K562 (cell line): ENCODE data around the gene JUND. TPM values are rescaled to one million over a fixed set of nuclear protein-coding genes. Genes with fewer than 3 reads are reported as not detected.

Experiments used
- ATAC-seq: fragments of 200-7000 bp; cut with Tn5 transposase; 3 replicates; pipeline ENCODE4 v1.9.1; 2020; ENCODE audit warnings: moderate library complexity
- BruUV-seq: library from RNA; stranded (reverse); fragments of 400-500 nt; replicated peaks from 2 replicates; lab custom pipeline; 2021; lab: Mats Ljungman, UMichigan
- CTCF ChIA-PET: fragments of 300-600 bp; formaldehyde crosslinking; extraction: SDS; loops from one replicate; lab custom pipeline; 2021; ENCODE audit warnings: low intra/inter-chr PET ratio; lab: Yijun Ruan, JAX
- POLR2A ChIA-PET: fragments of 300-600, 350-650 bp; sonication (Branson Sonifier 250); formaldehyde crosslinking; extraction: SDS; loops from one replicate; lab custom pipeline; 2021; ENCODE audit warnings: antibody characterized with exemption, inconsistent platforms; lab: Yijun Ruan, JAX
- DNase-seq, 4 experiments: peaks; one replicate each; pipeline versions ENCODE4 v3.0.0 to v3.0.0-alpha.2; 2011 to 2018; ENCODE audit warnings: low spot score in 3 of 4, mixed read lengths in 3 of 4; ENCODE audit errors: extremely low read depth in 1 of 4
- FAIRE-seq: peaks from 2 replicates; lab custom pipeline; 2011; peaks lifted over from hg19 to GRCh38; lab: Jason Lieb, UNC
- H2AFZ ChIP-seq: 2 replicates; pipeline ENCODE4 v1.6.0; 2011; ENCODE audit warnings: low read depth, low read length, control low read depth, inconsistent platforms
- H3K27ac ChIP-seq: fragments of 200-600 bp; 3 replicates; pipeline ENCODE4 v1.8.0; 2011; ENCODE audit warnings: low read depth, mild to moderate bottlenecking, control low read depth, inconsistent platforms, low read length, moderate library complexity, mixed read lengths; ENCODE audit errors: extremely low read depth
- H3K27me3 ChIP-seq, 2 experiments: fragments of 300-600 bp in 1 of 2; 2 replicates in 1 of 2; 3 replicates in 1 of 2; pipeline versions ENCODE4 v1.6.0 to v1.8.0; 2011; ENCODE audit warnings: inconsistent platforms in 2 of 2, low read length in 2 of 2, mild to moderate bottlenecking in 1 of 2, mixed read lengths in 1 of 2, moderate library complexity in 1 of 2; ENCODE audit not compliant: control insufficient read depth in 2 of 2, insufficient read depth in 2 of 2
- H3K36me3 ChIP-seq: fragments of 300-600 bp; 3 replicates; pipeline ENCODE4 v1.8.0; 2011; ENCODE audit warnings: mild to moderate bottlenecking, low read length, inconsistent platforms; ENCODE audit not compliant: control insufficient read depth, insufficient read depth
- H3K4me1 ChIP-seq, 2 experiments: fragments of 200-600 bp in 1 of 2; replicated peaks in 1 of 2; 2 replicates in 1 of 2; 3 replicates in 1 of 2; pipeline versions ENCODE4 v1.5.1 to v1.8.0; 2011; ENCODE audit warnings: inconsistent platforms in 2 of 2, low read length in 2 of 2, mild to moderate bottlenecking in 1 of 2, mixed read lengths in 1 of 2, moderate library complexity in 1 of 2; ENCODE audit not compliant: control insufficient read depth in 2 of 2, insufficient read depth in 2 of 2
- H3K4me2 ChIP-seq: 2 replicates; pipeline ENCODE4 v1.6.1; 2011; ENCODE audit warnings: low read length, control low read depth, inconsistent platforms, mixed read lengths; ENCODE audit not compliant: insufficient read depth
- H3K4me3 ChIP-seq: fragments of 200-600 bp; sonication (generic), shearing (Covaris generic); 2 replicates; pipeline ENCODE4 v1.5.1; 2016; ENCODE audit warnings: control low read depth, inconsistent platforms
- H3K79me2 ChIP-seq: fragments of 200-600 bp; 3 replicates; pipeline ENCODE4 v1.8.0; 2011; ENCODE audit warnings: low read length, inconsistent platforms; ENCODE audit not compliant: control insufficient read depth, insufficient read depth
- H3K9ac ChIP-seq, 2 experiments: 2 replicates each; pipeline versions ENCODE4 v1.6.0 to v1.6.1; 2011; ENCODE audit warnings: low read depth in 2 of 2, low read length in 2 of 2, control low read depth in 1 of 2, inconsistent platforms in 1 of 2, mild to moderate bottlenecking in 1 of 2, mixed read lengths in 1 of 2; ENCODE audit not compliant: insufficient read depth in 1 of 2
- H3K9me1 ChIP-seq: one replicate; pipeline ENCODE4 v1.6.0; 2011; ENCODE audit warnings: inconsistent platforms, mild to moderate bottlenecking, low read length, moderate library complexity; ENCODE audit not compliant: control insufficient read depth, insufficient read depth
- H3K9me3 ChIP-seq: replicated peaks from 2 replicates; pipeline ENCODE4 v1.5.1; 2011; ENCODE audit warnings: low read depth, low read length, inconsistent platforms; ENCODE audit not compliant: control insufficient read depth, insufficient read depth
- H4K20me1 ChIP-seq: replicated peaks from 2 replicates; pipeline ENCODE4 v1.6.1; 2011; ENCODE audit warnings: low read length, inconsistent platforms, mixed read lengths; ENCODE audit not compliant: control insufficient read depth, insufficient read depth
- CAMTA2 ChIP-seq: fragments of 250-450 bp; sonication (Bioruptor Pico); conservative IDR thresholded peaks from 2 replicates; pipeline ENCODE4 v1.5.1; 2022
- HEY1 ChIP-seq: fragments of 250-450 bp; sonication (Bioruptor Pico); IDR thresholded peaks from 2 replicates; pipeline ENCODE4 v1.5.0; 2020; ENCODE audit warnings: mild to moderate bottlenecking, moderate library complexity, borderline replicate concordance
- HLTF ChIP-seq: fragments of 450-650 bp; IDR thresholded peaks from 2 replicates; pipeline ENCODE4 v1.6.1; 2016
- NR2C1 ChIP-seq, 2 experiments: fragments of 450-650 bp; IDR thresholded peaks; 2 replicates each; pipeline ENCODE4 v1.6.1; 2017; ENCODE audit warnings: mild to moderate bottlenecking in 2 of 2, antibody characterized with exemption in 1 of 2, inconsistent platforms in 1 of 2, missing compliant biosample characterization in 1 of 2, missing genetic modification characterization in 1 of 2
- RBM17 ChIP-seq: fragments of 200-400 bp; formaldehyde crosslinking; IDR thresholded peaks from 2 replicates; pipeline ENCODE4 v1.6.1; 2017; ENCODE audit warnings: low read depth, mild to moderate bottlenecking, low read length, borderline replicate concordance
- SETDB1 ChIP-seq: IDR thresholded peaks from one replicate; pipeline ENCODE4 v1.6.1; 2012; ENCODE audit warnings: low read length, control low read depth, inconsistent platforms
- SMAD1 ChIP-seq: fragments of 150-350 bp; IDR thresholded peaks from 2 replicates; pipeline ENCODE4 v1.6.1; 2014; ENCODE audit warnings: low read length, low read depth; ENCODE audit not compliant: partially characterized antibody
- TCF7L2 ChIP-seq: fragments of 150-350 bp; IDR thresholded peaks from 2 replicates; pipeline ENCODE4 v1.6.1; 2016; ENCODE audit warnings: low read depth, mild to moderate bottlenecking, low read length, moderate library complexity
- THRAP3 ChIP-seq: fragments of 450-650 bp; IDR thresholded peaks from 2 replicates; pipeline ENCODE4 v1.6.1; 2016; ENCODE audit warnings: mild to moderate bottlenecking, inconsistent platforms, borderline replicate concordance
- U2AF1 ChIP-seq: fragments of 200-400 bp; formaldehyde crosslinking; optimal IDR thresholded peaks from 2 replicates; pipeline ENCODE3; 2017; ENCODE audit warnings: mild to moderate bottlenecking, low read depth, low read length, moderate library complexity
- WGBS: fragments of 100-300 bp; shearing (Covaris generic); methylation state at CpG from one replicate; pipeline ENCODE4 v1.1.6; 2016; ENCODE audit warnings: low coverage, mixed read lengths; ENCODE audit not compliant: insufficient coverage; ENCODE audit errors: missing lambda C conversion rate; 5-methylcytosine and 5-hydroxymethylcytosine counted together
- in situ Hi-C: fragments of 300-500 bp; cut with MboI; formaldehyde crosslinking; loops from 4 replicates; pipeline ENCODE4 v1.15.0; 2018; ENCODE audit warnings: inconsistent platforms, mixed read lengths
- intact Hi-C: fragments of 100-400 bp; cut with micrococcal nuclease; formaldehyde crosslinking; loops from 2 replicates; pipeline ENCODE4 v1.14.2; 2022
- polyA plus RNA-seq, 8 experiments: library from polyadenylated mRNA; depleted of rRNA in 4 of 8; stranded (reverse) in 5 of 8; unstranded in 3 of 8; fragments of >200 nt; fragmentation: Nextera tagmentation in 2 of 8; fragmentation: Illumina TruSeq in 1 of 8; extraction: Ambion mirVana in 2 of 8; extraction: Trizol in 1 of 8; gene quantifications; 2 replicates each; pipeline versions ENCODE4 v1.2.1 to v1.2.3, GENCODE V29; 2011 to 2014; ENCODE audit warnings: inconsistent platforms in 1 of 8, missing spikeins in 1 of 8
- total RNA-seq, 7 experiments: library from RNA; depleted of rRNA in 6 of 7; stranded (reverse); fragments of >200 nt in 6 of 7; fragmentation: Illumina TruSeq in 2 of 7; extraction: Trizol in 2 of 7; gene quantifications; 2 replicates each; pipeline versions ENCODE4 v1.2.1 to v1.2.3, GENCODE V29; 2011 to 2021; ENCODE audit warnings: low replicate concordance in 1 of 7
- TF ChIP-seq, protein P1 (sequence below): sonication (generic); formaldehyde crosslinking; IDR thresholded peaks from 2 replicates; pipeline ENCODE4 v1.8.0; 2022; ENCODE audit warnings: mild to moderate bottlenecking, missing genetic modification reagents
- TF ChIP-seq, protein P2 (sequence below): IDR thresholded peaks from 3 replicates; pipeline ENCODE4 v1.6.1; 2011; ENCODE audit warnings: borderline replicate concordance, mild to moderate bottlenecking; ENCODE audit not compliant: insufficient read length, insufficient read depth
- TF ChIP-seq, protein P3 (sequence below): IDR thresholded peaks from 3 replicates; pipeline ENCODE4 v1.6.1; 2011; ENCODE audit warnings: borderline replicate concordance, mild to moderate bottlenecking, moderate library complexity; ENCODE audit not compliant: insufficient read length; ENCODE audit errors: extremely low read depth

Gene JUND
- total and polyA plus RNA-seq, 9 of the 15 experiments (the other 6 are each of a cell fraction or from before 2014, with no cell fraction given), result 6.4 to 286 (median 42.3) TPM

DNA sequence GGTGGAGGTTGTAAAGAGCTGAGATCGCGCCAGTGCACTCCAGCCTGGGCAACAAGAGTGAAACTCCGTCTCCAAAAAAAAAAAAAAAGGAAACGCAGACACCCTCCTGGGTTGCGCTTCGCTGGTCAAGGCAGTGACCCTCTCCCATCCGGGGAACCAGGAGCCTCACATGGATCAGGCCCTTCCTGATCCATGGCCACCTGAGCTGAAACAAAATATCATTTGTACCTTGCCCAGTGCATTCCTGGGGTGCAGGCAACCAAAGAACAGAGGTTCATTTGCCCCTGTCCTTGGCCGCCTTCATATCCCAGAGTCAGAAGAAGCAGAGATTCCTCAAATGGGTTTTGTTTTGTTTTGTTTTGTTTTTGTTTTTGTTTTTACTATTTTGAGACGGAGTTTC is 49.4 kb upstream of the JUND start:
- H3K27ac ChIP-seq, result no peak overlapping the region
- TF ChIP-seq, protein P1, sequence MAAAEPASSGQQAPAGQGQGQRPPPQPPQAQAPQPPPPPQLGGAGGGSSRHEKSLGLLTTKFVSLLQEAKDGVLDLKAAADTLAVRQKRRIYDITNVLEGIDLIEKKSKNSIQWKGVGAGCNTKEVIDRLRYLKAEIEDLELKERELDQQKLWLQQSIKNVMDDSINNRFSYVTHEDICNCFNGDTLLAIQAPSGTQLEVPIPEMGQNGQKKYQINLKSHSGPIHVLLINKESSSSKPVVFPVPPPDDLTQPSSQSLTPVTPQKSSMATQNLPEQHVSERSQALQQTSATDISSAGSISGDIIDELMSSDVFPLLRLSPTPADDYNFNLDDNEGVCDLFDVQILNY (CRISPR knock-in tag), result no peak
- TF ChIP-seq, protein P2, sequence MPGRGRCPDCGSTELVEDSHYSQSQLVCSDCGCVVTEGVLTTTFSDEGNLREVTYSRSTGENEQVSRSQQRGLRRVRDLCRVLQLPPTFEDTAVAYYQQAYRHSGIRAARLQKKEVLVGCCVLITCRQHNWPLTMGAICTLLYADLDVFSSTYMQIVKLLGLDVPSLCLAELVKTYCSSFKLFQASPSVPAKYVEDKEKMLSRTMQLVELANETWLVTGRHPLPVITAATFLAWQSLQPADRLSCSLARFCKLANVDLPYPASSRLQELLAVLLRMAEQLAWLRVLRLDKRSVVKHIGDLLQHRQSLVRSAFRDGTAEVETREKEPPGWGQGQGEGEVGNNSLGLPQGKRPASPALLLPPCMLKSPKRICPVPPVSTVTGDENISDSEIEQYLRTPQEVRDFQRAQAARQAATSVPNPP, result no peak
- TF ChIP-seq TCF7L2, result no peak
- no peak for TF ChIP-seq U2AF1
- TF ChIP-seq NR2C1 (IDR thresholded peaks at IDR 0.05), result no peak
- TF ChIP-seq NR2C1 (tag; IDR thresholded peaks at IDR 0.05), result no peak
- no peak for TF ChIP-seq CAMTA2 (CRISPR knock-in tag)
- TF ChIP-seq SETDB1, result no peak
- TF ChIP-seq, protein P3, sequence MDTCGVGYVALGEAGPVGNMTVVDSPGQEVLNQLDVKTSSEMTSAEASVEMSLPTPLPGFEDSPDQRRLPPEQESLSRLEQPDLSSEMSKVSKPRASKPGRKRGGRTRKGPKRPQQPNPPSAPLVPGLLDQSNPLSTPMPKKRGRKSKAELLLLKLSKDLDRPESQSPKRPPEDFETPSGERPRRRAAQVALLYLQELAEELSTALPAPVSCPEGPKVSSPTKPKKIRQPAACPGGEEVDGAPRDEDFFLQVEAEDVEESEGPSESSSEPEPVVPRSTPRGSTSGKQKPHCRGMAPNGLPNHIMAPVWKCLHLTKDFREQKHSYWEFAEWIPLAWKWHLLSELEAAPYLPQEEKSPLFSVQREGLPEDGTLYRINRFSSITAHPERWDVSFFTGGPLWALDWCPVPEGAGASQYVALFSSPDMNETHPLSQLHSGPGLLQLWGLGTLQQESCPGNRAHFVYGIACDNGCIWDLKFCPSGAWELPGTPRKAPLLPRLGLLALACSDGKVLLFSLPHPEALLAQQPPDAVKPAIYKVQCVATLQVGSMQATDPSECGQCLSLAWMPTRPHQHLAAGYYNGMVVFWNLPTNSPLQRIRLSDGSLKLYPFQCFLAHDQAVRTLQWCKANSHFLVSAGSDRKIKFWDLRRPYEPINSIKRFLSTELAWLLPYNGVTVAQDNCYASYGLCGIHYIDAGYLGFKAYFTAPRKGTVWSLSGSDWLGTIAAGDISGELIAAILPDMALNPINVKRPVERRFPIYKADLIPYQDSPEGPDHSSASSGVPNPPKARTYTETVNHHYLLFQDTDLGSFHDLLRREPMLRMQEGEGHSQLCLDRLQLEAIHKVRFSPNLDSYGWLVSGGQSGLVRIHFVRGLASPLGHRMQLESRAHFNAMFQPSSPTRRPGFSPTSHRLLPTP, result no peak
- no peak for TF ChIP-seq RBM17
- no peak for TF ChIP-seq HEY1 (CRISPR knock-in tag)
- TF ChIP-seq SMAD1, result no peak
- TF ChIP-seq THRAP3, result no peak
- no peak for TF ChIP-seq HLTF
- DNase-seq (no peak), ATAC-seq (no peak), FAIRE-seq (no peak)
- H3K9ac ChIP-seq, result peak overlapping the region in 1 of 2 experiments; percentile 50; a peak in 1 of 4 replicates
- H3K79me2 ChIP-seq, result no peaks in the 10 kb centered on the region
- H3K4me1 ChIP-seq, result peaks cover 13 to 38% of the 10 kb centered on the region in 2 experiments; a peak in 4 of 5 replicates
- H3K4me3 ChIP-seq, result no peak overlapping the region
- no peak overlapping the region for H2AFZ ChIP-seq
- no peaks in the 10 kb centered on the region for H3K9me1 ChIP-seq
- no peaks in the 10 kb centered on the region; the same call in 1 of the 2 replicates for H3K9me3 ChIP-seq
- no peaks in the 10 kb centered on the region for H3K27me3 ChIP-seq
- ChIA-PET CTCF (no interaction called here), POLR2A (interaction anchor here (0.6 to 9.8 kb wide), 3 partner anchors 51 to 76 kb away, joined by 3 to 122 read pairs (median 4); partner anchors contain the start of gene JUND)
- no peaks in the 10 kb centered on the region for H3K36me3 ChIP-seq
- H3K4me2 ChIP-seq, result no peak overlapping the region
- in situ Hi-C loops (no loop called here), intact Hi-C loops (no loop called here)
- WGBS, result 67% methylated on average over 6 of the region's 9 CpGs
- no peaks in the 10 kb centered on the region for H4K20me1 ChIP-seq
- BruUV-seq, result no TSS peak
